Measurements from ENCODE around the gene MCUR1. TPM values are rescaled to one million over a fixed set of nuclear protein-coding genes. Genes with fewer than 3 reads are reported as not detected.

MCUR1 gene
- total and polyA plus RNA-seq, 2 of the 13 experiments (the other 11 are each of a cell fraction or from before 2014, with no cell fraction given): 8.0 to 29.6 TPM

DNA sequence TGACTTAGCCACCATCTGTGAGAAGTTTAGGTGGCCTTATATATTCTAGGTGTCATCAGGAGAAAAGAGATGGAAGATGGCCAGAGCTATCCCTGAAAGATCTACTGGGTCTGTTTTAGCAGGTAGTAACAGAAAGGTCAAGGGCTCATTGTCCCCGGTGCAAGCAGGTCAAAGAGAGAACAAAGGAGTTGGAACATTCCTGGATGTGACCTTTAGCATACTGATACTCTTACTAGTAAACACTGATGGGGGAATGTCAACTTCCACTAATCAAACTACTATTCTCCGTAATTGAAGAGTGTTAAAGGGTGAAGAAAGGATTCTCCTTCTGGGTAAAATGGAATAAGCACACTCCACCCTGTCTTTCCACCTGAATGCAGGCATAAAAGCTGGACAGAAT is 4.0 kb upstream of the MCUR1 start (continued):
- TF ChIP-seq, protein P1, sequence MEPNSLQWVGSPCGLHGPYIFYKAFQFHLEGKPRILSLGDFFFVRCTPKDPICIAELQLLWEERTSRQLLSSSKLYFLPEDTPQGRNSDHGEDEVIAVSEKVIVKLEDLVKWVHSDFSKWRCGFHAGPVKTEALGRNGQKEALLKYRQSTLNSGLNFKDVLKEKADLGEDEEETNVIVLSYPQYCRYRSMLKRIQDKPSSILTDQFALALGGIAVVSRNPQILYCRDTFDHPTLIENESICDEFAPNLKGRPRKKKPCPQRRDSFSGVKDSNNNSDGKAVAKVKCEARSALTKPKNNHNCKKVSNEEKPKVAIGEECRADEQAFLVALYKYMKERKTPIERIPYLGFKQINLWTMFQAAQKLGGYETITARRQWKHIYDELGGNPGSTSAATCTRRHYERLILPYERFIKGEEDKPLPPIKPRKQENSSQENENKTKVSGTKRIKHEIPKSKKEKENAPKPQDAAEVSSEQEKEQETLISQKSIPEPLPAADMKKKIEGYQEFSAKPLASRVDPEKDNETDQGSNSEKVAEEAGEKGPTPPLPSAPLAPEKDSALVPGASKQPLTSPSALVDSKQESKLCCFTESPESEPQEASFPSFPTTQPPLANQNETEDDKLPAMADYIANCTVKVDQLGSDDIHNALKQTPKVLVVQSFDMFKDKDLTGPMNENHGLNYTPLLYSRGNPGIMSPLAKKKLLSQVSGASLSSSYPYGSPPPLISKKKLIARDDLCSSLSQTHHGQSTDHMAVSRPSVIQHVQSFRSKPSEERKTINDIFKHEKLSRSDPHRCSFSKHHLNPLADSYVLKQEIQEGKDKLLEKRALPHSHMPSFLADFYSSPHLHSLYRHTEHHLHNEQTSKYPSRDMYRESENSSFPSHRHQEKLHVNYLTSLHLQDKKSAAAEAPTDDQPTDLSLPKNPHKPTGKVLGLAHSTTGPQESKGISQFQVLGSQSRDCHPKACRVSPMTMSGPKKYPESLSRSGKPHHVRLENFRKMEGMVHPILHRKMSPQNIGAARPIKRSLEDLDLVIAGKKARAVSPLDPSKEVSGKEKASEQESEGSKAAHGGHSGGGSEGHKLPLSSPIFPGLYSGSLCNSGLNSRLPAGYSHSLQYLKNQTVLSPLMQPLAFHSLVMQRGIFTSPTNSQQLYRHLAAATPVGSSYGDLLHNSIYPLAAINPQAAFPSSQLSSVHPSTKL (CRISPR knock-in tag; IDR thresholded peaks at IDR 0.05): peak; percentile 94
- TF ChIP-seq MED1 (CRISPR knock-in tag; IDR thresholded peaks at IDR 0.05): peak; percentile 37; the same call in 1 of the 2 replicates
- TF ChIP-seq, protein P2, sequence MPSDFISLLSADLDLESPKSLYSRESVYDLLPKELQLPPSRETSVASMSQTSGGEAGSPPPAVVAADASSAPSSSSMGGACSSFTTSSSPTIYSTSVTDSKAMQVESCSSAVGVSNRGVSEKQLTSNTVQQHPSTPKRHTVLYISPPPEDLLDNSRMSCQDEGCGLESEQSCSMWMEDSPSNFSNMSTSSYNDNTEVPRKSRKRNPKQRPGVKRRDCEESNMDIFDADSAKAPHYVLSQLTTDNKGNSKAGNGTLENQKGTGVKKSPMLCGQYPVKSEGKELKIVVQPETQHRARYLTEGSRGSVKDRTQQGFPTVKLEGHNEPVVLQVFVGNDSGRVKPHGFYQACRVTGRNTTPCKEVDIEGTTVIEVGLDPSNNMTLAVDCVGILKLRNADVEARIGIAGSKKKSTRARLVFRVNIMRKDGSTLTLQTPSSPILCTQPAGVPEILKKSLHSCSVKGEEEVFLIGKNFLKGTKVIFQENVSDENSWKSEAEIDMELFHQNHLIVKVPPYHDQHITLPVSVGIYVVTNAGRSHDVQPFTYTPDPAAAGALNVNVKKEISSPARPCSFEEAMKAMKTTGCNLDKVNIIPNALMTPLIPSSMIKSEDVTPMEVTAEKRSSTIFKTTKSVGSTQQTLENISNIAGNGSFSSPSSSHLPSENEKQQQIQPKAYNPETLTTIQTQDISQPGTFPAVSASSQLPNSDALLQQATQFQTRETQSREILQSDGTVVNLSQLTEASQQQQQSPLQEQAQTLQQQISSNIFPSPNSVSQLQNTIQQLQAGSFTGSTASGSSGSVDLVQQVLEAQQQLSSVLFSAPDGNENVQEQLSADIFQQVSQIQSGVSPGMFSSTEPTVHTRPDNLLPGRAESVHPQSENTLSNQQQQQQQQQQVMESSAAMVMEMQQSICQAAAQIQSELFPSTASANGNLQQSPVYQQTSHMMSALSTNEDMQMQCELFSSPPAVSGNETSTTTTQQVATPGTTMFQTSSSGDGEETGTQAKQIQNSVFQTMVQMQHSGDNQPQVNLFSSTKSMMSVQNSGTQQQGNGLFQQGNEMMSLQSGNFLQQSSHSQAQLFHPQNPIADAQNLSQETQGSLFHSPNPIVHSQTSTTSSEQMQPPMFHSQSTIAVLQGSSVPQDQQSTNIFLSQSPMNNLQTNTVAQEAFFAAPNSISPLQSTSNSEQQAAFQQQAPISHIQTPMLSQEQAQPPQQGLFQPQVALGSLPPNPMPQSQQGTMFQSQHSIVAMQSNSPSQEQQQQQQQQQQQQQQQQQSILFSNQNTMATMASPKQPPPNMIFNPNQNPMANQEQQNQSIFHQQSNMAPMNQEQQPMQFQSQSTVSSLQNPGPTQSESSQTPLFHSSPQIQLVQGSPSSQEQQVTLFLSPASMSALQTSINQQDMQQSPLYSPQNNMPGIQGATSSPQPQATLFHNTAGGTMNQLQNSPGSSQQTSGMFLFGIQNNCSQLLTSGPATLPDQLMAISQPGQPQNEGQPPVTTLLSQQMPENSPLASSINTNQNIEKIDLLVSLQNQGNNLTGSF (CRISPR knock-in tag; IDR thresholded peaks at IDR 0.05): no peak
- TF ChIP-seq, protein P3, sequence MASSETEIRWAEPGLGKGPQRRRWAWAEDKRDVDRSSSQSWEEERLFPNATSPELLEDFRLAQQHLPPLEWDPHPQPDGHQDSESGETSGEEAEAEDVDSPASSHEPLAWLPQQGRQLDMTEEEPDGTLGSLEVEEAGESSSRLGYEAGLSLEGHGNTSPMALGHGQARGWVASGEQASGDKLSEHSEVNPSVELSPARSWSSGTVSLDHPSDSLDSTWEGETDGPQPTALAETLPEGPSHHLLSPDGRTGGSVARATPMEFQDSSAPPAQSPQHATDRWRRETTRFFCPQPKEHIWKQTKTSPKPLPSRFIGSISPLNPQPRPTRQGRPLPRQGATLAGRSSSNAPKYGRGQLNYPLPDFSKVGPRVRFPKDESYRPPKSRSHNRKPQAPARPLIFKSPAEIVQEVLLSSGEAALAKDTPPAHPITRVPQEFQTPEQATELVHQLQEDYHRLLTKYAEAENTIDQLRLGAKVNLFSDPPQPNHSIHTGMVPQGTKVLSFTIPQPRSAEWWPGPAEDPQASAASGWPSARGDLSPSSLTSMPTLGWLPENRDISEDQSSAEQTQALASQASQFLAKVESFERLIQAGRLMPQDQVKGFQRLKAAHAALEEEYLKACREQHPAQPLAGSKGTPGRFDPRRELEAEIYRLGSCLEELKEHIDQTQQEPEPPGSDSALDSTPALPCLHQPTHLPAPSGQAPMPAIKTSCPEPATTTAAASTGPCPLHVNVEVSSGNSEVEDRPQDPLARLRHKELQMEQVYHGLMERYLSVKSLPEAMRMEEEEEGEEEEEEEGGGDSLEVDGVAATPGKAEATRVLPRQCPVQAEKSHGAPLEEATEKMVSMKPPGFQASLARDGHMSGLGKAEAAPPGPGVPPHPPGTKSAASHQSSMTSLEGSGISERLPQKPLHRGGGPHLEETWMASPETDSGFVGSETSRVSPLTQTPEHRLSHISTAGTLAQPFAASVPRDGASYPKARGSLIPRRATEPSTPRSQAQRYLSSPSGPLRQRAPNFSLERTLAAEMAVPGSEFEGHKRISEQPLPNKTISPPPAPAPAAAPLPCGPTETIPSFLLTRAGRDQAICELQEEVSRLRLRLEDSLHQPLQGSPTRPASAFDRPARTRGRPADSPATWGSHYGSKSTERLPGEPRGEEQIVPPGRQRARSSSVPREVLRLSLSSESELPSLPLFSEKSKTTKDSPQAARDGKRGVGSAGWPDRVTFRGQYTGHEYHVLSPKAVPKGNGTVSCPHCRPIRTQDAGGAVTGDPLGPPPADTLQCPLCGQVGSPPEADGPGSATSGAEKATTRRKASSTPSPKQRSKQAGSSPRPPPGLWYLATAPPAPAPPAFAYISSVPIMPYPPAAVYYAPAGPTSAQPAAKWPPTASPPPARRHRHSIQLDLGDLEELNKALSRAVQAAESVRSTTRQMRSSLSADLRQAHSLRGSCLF (CRISPR knock-in tag; IDR thresholded peaks at IDR 0.05; ENCODE audit: borderline replicate concordance): no peak
- TF ChIP-seq CREB1 (IDR thresholded peaks at IDR 0.05): no peak
- TF ChIP-seq CREB1 (CRISPR knock-in tag; IDR thresholded peaks at IDR 0.05): no peak
- TF ChIP-seq PHB2 (IDR thresholded peaks at IDR 0.05; ENCODE audit: partially characterized antibody): no peak
- TF ChIP-seq ZNF362 (CRISPR knock-in tag; IDR thresholded peaks at IDR 0.05; ENCODE audit: borderline replicate concordance): no peak
- TF ChIP-seq KLF6 (CRISPR knock-in tag; IDR thresholded peaks at IDR 0.05): no peak
- no peak for TF ChIP-seq ZFYVE20 (CRISPR knock-in tag; IDR thresholded peaks at IDR 0.05; ENCODE audit: borderline replicate concordance, low read depth)
- no peak for TF ChIP-seq ZNF143 (CRISPR knock-in tag; IDR thresholded peaks at IDR 0.05)
- TF ChIP-seq AGO2 (optimal IDR thresholded peaks at IDR 0.05; ENCODE audit: low read depth, low read length): no peak
- no peak for TF ChIP-seq GTF3A (CRISPR knock-in tag; conservative IDR thresholded peaks at IDR 0.05)
- TF ChIP-seq ZNF576 (CRISPR knock-in tag; IDR thresholded peaks at IDR 0.05): no peak
- TF ChIP-seq GATAD2A (CRISPR knock-in tag; IDR thresholded peaks at IDR 0.05): peak; percentile 67

All from HepG2 (cell line).